ENCODE data around the gene CHST3. TPM values are rescaled to one million over a fixed set of nuclear protein-coding genes. Genes with fewer than 3 reads are reported as not detected.

The CHST3 gene
- total RNA-seq, 6 donors from 2014 or later, result 5.4 to 15.0 (median 8.4) TPM

GRCh38 chr10:72006026-72006425 lies 41.8 kb downstream of the CHST3 start:
- TF ChIP-seq, protein P1, sequence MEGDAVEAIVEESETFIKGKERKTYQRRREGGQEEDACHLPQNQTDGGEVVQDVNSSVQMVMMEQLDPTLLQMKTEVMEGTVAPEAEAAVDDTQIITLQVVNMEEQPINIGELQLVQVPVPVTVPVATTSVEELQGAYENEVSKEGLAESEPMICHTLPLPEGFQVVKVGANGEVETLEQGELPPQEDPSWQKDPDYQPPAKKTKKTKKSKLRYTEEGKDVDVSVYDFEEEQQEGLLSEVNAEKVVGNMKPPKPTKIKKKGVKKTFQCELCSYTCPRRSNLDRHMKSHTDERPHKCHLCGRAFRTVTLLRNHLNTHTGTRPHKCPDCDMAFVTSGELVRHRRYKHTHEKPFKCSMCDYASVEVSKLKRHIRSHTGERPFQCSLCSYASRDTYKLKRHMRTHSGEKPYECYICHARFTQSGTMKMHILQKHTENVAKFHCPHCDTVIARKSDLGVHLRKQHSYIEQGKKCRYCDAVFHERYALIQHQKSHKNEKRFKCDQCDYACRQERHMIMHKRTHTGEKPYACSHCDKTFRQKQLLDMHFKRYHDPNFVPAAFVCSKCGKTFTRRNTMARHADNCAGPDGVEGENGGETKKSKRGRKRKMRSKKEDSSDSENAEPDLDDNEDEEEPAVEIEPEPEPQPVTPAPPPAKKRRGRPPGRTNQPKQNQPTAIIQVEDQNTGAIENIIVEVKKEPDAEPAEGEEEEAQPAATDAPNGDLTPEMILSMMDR (IDR thresholded peaks at IDR 0.05), result no peak
- TF ChIP-seq EP300 (IDR thresholded peaks at IDR 0.05) (no peak), POLR2AphosphoS5 (IDR thresholded peaks at IDR 0.05) (no peak), POLR2A (IDR thresholded peaks at IDR 0.05) (no peak)
- DNase-seq, result no peak
- WGBS, 2 donors, result 72 to 84% methylated on average over 3 of the region's 3 CpGs
- Histone ChIP-seq H3K27me3 (no peaks in the 10 kb centered on the region), H3K27ac (no peak overlapping the region), H3K4me3 (no peak overlapping the region), H3K4me1 (peaks cover 26 to 35% (median 28%) of the 10 kb centered on the region in 4 donors), H3K9me3 (no peaks in the 10 kb centered on the region), H3K36me3 (peaks cover 0 to 25% (median 10%) of the 10 kb centered on the region in 4 donors)
- no peak for ATAC-seq (ENCODE audit: low FRiP score in 2 of 2)

DNA sequence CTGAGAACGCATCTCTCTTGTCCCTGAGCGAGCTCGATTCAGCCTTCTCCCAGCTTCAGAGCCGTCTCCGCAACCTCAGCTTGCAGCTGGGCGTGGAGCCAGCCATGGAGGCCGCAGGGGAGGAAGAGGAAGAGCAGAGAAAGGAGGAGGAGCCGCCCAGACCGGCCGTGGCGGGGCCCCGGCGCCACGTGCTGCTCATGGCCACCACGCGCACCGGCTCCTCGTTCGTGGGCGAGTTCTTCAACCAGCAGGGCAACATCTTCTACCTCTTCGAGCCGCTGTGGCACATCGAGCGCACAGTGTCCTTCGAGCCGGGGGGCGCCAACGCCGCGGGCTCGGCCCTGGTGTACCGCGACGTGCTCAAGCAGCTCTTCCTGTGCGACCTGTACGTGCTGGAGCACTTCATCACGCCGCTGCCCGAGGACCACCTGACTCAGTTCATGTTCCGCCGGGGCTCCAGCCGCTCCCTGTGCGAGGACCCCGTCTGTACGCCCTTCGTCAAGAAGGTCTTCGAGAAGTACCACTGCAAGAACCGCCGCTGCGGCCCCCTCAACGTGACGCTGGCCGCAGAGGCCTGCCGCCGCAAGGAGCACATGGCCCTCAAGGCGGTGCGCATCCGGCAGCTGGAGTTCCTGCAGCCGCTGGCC lies 43.2 kb downstream of the CHST3 start:
- DNase-seq, result peak in 1 of 2 donors; percentile 85
- no peaks in the 10 kb centered on the region for H3K9me3 ChIP-seq
- H3K27me3 ChIP-seq, result no peaks in the 10 kb centered on the region
- TF ChIP-seq, protein P1 (IDR thresholded peaks at IDR 0.05), result no peak
- no peak for TF ChIP-seq POLR2AphosphoS5 (IDR thresholded peaks at IDR 0.05)
- TF ChIP-seq POLR2A (IDR thresholded peaks at IDR 0.05), result no peak
- TF ChIP-seq EP300 (IDR thresholded peaks at IDR 0.05), result no peak
- ATAC-seq (ENCODE audit: low FRiP score in 2 of 2), result no peak
- 95 to 96% methylated on average over 20 to 56 of the region's 59 CpGs for WGBS, 2 donors
- H3K4me1 ChIP-seq, result peaks cover 22 to 26% (median 24%) of the 10 kb centered on the region in 4 donors
- peaks cover 0 to 25% (median 10%) of the 10 kb centered on the region in 4 donors for H3K36me3 ChIP-seq
- H3K4me3 ChIP-seq, result no peak overlapping the region
- no peak overlapping the region for H3K27ac ChIP-seq

DNA sequence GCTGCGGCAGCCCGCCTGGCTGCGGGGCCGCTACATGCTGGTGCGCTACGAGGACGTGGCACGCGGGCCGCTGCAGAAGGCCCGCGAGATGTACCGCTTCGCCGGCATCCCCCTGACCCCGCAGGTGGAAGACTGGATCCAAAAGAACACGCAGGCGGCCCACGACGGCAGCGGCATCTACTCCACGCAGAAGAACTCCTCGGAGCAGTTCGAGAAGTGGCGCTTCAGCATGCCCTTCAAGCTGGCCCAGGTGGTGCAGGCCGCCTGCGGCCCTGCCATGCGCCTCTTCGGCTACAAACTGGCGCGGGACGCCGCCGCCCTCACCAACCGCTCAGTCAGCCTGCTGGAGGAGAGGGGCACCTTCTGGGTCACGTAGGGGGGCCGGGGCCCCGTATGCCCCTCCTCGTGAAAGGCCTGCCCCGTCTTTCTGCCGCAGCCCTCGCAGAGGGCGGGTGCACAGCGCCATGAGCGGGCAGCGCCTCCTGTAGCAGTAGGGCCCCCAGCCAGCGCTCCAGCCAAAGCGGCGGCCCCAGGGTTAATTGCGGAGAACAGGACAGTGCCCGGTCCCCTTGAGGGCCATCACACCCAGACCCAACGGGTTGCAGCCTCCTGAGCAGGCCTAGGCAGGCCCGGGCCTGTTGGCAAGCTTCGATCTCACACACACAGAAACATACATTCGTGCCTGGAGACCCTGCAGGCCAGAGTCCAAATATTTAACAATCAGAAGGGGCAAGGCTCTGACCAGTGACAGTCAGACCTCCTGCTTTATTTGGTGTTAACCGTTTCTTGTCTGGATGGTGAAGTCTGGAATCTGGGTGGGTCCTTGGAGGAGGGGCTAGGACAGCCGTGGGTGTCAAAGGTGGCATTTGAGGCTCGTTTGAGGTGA lies 44.1 kb downstream of the CHST3 start:
- no peak overlapping the region for H3K4me3 ChIP-seq
- peak overlapping the region; percentile 80 to 94 (median 82) for H3K27ac ChIP-seq
- WGBS, 2 donors, result 56 to 87% methylated on average over 10 to 58 of the region's 58 CpGs
- TF ChIP-seq, protein P1 (IDR thresholded peaks at IDR 0.05), result no peak
- TF ChIP-seq POLR2AphosphoS5 (IDR thresholded peaks at IDR 0.05) (no peak), POLR2A (IDR thresholded peaks at IDR 0.05) (no peak), EP300 (IDR thresholded peaks at IDR 0.05) (no peak)
- no peaks in the 10 kb centered on the region for H3K27me3 ChIP-seq
- peaks cover 22 to 26% (median 24%) of the 10 kb centered on the region in 4 donors for H3K4me1 ChIP-seq
- no peaks in the 10 kb centered on the region for H3K9me3 ChIP-seq
- peak in 1 of 2 donors; percentile 84 for DNase-seq
- no peak for ATAC-seq (ENCODE audit: low FRiP score in 2 of 2)
- peaks cover 0 to 25% (median 10%) of the 10 kb centered on the region in 4 donors for H3K36me3 ChIP-seq

DNA sequence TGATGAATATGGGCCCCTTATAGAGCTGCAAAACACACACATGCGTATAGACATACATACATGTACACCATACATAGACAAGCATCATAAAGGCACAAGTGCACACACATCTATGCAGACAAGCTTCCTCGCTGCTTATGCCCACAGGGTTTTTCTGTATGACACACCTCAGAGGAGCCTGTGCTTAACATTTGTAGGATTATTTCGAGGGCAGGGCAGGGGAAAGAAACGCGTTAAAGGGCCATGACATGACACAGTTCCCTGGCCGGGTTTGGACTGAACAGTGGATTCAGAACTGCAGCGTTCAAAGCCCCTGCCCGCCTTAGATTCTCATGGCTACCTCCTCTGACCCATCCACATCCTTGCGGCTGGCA lies 44.8 kb downstream of the CHST3 start:
- Histone ChIP-seq H3K27ac (peak overlapping the region; percentile 80 to 94 (median 82)), H3K27me3 (no peaks in the 10 kb centered on the region), H3K9me3 (no peaks in the 10 kb centered on the region), H3K36me3 (peaks cover 0 to 25% (median 10%) of the 10 kb centered on the region in 4 donors), H3K4me1 (peaks cover 22 to 26% (median 24%) of the 10 kb centered on the region in 4 donors), H3K4me3 (no peak overlapping the region)
- ATAC-seq (ENCODE audit: low FRiP score in 2 of 2), result no peak
- WGBS, 2 donors, result 58 to 65% methylated on average over 6 to 9 of the region's 9 CpGs
- TF ChIP-seq POLR2AphosphoS5 (IDR thresholded peaks at IDR 0.05) (no peak), POLR2A (IDR thresholded peaks at IDR 0.05) (no peak), EP300 (IDR thresholded peaks at IDR 0.05) (no peak)
- TF ChIP-seq, protein P1 (IDR thresholded peaks at IDR 0.05), result no peak
- no peak for DNase-seq
